Measurements from ENCODE around the gene RAB34. TPM values are rescaled to one million over a fixed set of nuclear protein-coding genes. Genes with fewer than 3 reads are reported as not detected.

RAB34 gene
- total RNA-seq, 1 experiment from 2014 or later: 284 TPM

- ATAC-seq: 0 out of 2 replicates have a peak, but pooled peaks have one; percentile 5
- BruUV-seq (replicated peaks): no TSS peak
- Histone ChIP-seq H3K4me3 (ENCODE audit: low read depth in 2 of 2, low read length in 2 of 2) (no peak overlapping the region), H3K27ac (ENCODE audit: low read length) (peak overlapping the region; percentile 27; the same call in 1 of the 2 replicates), H3K9me3 (ENCODE audit: control insufficient read depth, insufficient read depth, low read depth, low read length) (no peaks in the 10 kb centered on the region), H3K36me3 (ENCODE audit: control insufficient read depth, insufficient read depth, low read length) (peaks cover 2% of the 10 kb centered on the region; the same call in 1 of the 2 replicates), H3K4me1 (ENCODE audit: control insufficient read depth, insufficient read depth, low read length) (0 out of 2 replicates have a peak, but pooled peaks cover 3% of the 10 kb centered on the region), H3K27me3 (ENCODE audit: control insufficient read depth, insufficient read depth, low read length) (no peaks in the 10 kb centered on the region)
- DNase-seq (ENCODE audit: low read depth, low spot score): no peak
- ChIA-PET CTCF (no interaction called here), POLR2A (no interaction called here)
- intact Hi-C loops (cut with micrococcal nuclease; ENCODE audit: unreplicated experiment): no loop called here
- no peak for TF ChIP-seq POLR2AphosphoS5 (IDR thresholded peaks at IDR 0.05; ENCODE audit: low read depth, low read length)
- no peak for TF ChIP-seq TCF7L2 (IDR thresholded peaks at IDR 0.05; ENCODE audit: low read depth, low read length)
- no peak for TF ChIP-seq CTCF (IDR thresholded peaks at IDR 0.05)
- no peak for TF ChIP-seq REST (IDR thresholded peaks at IDR 0.05; ENCODE audit: insufficient read depth in 1 of 2, low read depth in 2 of 2, low read length in 1 of 2)
- no peak for TF ChIP-seq SIN3A (IDR thresholded peaks at IDR 0.05; ENCODE audit: borderline replicate concordance, insufficient read depth, low read depth, low read length)
- in situ Hi-C loops (cut with HindIII; ENCODE audit: low pct_unique_long_range_greater_than_20kb, low sequenced_read_pairs): no loop called here
Measured at GRCh38 chr17:28705728-28706334, 11.8 kb downstream of the RAB34 start.

- H3K27ac ChIP-seq (ENCODE audit: low read length): peak overlapping the region; percentile 27; the same call in 1 of the 2 replicates
- in situ Hi-C loops (cut with HindIII; ENCODE audit: low pct_unique_long_range_greater_than_20kb, low sequenced_read_pairs): no loop called here
- ChIA-PET POLR2A (no interaction called here), CTCF (no interaction called here)
- ATAC-seq: peak; percentile 19; the same call in 1 of the 2 replicates
- H3K4me3 ChIP-seq (ENCODE audit: low read depth in 2 of 2, low read length in 2 of 2): no peak overlapping the region
- no peaks in the 10 kb centered on the region for H3K9me3 ChIP-seq (ENCODE audit: control insufficient read depth, insufficient read depth, low read depth, low read length)
- intact Hi-C loops (cut with micrococcal nuclease; ENCODE audit: unreplicated experiment): no loop called here
- no peaks in the 10 kb centered on the region for H3K4me1 ChIP-seq (ENCODE audit: control insufficient read depth, insufficient read depth, low read length)
- no peaks in the 10 kb centered on the region for H3K27me3 ChIP-seq (ENCODE audit: control insufficient read depth, insufficient read depth, low read length)
- peaks cover 2% of the 10 kb centered on the region; the same call in 1 of the 2 replicates for H3K36me3 ChIP-seq (ENCODE audit: control insufficient read depth, insufficient read depth, low read length)
- TF ChIP-seq REST (IDR thresholded peaks at IDR 0.05; ENCODE audit: insufficient read depth in 1 of 2, low read depth in 2 of 2, low read length in 1 of 2) (no peak), TCF7L2 (IDR thresholded peaks at IDR 0.05; ENCODE audit: low read depth, low read length) (no peak), CTCF (IDR thresholded peaks at IDR 0.05) (no peak), POLR2AphosphoS5 (IDR thresholded peaks at IDR 0.05; ENCODE audit: low read depth, low read length) (no peak), SIN3A (IDR thresholded peaks at IDR 0.05; ENCODE audit: borderline replicate concordance, insufficient read depth, low read depth, low read length) (no peak)
- no TSS peak for BruUV-seq (replicated peaks)
- no peak for DNase-seq (ENCODE audit: low read depth, low spot score)
Measured at GRCh38 chr17:28705074-28705659, 12.5 kb downstream of the RAB34 start.
